ENCODE measurements around the gene COL18A1. TPM values are rescaled to one million over a fixed set of nuclear protein-coding genes. Genes with fewer than 3 reads are reported as not detected.

Gene COL18A1
- total and polyA plus RNA-seq, 9 of the 15 experiments (the other 6 are each of a cell fraction or from before 2014, with no cell fraction given): 0.14 to 16.4 (median 2.0) TPM

DNA sequence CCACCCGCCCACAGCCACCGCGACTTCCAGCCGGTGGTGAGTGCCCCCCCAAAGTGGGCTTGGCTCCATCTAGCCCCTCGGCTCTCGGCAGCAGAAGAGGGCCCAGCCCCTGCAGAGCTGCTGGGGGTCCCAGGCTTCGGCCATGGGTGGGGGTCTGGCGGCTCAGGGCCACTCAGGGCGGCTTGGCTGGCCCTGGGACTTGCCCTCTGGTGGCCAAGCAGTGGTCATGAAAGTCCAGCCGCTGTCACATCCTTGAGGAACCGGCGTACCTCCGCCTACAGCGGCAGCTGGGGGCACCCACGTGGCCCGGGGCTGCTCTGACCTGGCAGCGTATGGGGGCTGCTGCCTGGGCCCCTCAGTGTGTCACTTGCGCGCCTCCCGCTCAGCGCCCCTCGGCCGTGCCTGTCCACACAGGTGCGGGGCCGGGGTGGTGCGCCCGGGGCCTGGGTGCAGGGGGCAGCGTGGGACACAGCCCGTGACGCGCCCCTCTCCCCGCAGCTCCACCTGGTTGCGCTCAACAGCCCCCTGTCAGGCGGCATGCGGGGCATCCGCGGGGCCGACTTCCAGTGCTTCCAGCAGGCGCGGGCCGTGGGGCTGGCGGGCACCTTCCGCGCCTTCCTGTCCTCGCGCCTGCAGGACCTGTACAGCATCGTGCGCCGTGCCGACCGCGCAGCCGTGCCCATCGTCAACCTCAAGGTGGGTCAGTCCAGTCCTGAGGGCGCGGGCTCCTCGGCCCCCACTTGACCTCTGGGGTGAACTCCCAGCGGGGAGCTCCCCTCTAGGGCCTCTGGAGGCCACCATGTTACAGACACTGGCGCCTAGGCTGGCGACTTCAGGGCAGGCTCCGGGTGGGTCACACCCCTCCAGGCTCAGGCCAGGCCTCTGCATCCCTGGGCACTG, 104.9 kb downstream of the COL18A1 start (continued):
- TF ChIP-seq, protein P1, sequence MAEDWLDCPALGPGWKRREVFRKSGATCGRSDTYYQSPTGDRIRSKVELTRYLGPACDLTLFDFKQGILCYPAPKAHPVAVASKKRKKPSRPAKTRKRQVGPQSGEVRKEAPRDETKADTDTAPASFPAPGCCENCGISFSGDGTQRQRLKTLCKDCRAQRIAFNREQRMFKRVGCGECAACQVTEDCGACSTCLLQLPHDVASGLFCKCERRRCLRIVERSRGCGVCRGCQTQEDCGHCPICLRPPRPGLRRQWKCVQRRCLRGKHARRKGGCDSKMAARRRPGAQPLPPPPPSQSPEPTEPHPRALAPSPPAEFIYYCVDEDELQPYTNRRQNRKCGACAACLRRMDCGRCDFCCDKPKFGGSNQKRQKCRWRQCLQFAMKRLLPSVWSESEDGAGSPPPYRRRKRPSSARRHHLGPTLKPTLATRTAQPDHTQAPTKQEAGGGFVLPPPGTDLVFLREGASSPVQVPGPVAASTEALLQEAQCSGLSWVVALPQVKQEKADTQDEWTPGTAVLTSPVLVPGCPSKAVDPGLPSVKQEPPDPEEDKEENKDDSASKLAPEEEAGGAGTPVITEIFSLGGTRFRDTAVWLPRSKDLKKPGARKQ (CRISPR knock-in tag; IDR thresholded peaks at IDR 0.05): no peak
- TF ChIP-seq ELF1 (tag; IDR thresholded peaks at IDR 0.05) (no peak), ZNF77 (CRISPR knock-in tag; IDR thresholded peaks at IDR 0.05) (no peak), EHMT2 (IDR thresholded peaks at IDR 0.05) (no peak), RBM14 (IDR thresholded peaks at IDR 0.05; ENCODE audit: borderline replicate concordance, insufficient read depth, low read depth, low read length) (no peak), ZNF778 (CRISPR knock-in tag; IDR thresholded peaks at IDR 0.05) (no peak), FUS (optimal IDR thresholded peaks at IDR 0.05; ENCODE audit: low read depth, low read length) (peak; percentile 87), HNRNPL (IDR thresholded peaks at IDR 0.05; ENCODE audit: low read depth, low read length) (peak; percentile 83; the same call in 1 of the 2 replicates), PCBP1 (IDR thresholded peaks at IDR 0.05; ENCODE audit: low read depth, low read length, poor library complexity, severe bottlenecking) (peak; percentile 31), MTA3 (IDR thresholded peaks at IDR 0.05; ENCODE audit: borderline replicate concordance) (no peak), ZBTB7A (IDR thresholded peaks at IDR 0.05; ENCODE audit: borderline replicate concordance, control insufficient read depth, low read depth, low read length) (peak; percentile 64), POLR2AphosphoS2 (IDR thresholded peaks at IDR 0.05; ENCODE audit: low read length) (0 out of 2 replicates have a peak, but pooled peaks have one; percentile 44), ZSCAN32 (CRISPR knock-in tag; IDR thresholded peaks at IDR 0.05) (no peak)
- TF ChIP-seq, protein P2, sequence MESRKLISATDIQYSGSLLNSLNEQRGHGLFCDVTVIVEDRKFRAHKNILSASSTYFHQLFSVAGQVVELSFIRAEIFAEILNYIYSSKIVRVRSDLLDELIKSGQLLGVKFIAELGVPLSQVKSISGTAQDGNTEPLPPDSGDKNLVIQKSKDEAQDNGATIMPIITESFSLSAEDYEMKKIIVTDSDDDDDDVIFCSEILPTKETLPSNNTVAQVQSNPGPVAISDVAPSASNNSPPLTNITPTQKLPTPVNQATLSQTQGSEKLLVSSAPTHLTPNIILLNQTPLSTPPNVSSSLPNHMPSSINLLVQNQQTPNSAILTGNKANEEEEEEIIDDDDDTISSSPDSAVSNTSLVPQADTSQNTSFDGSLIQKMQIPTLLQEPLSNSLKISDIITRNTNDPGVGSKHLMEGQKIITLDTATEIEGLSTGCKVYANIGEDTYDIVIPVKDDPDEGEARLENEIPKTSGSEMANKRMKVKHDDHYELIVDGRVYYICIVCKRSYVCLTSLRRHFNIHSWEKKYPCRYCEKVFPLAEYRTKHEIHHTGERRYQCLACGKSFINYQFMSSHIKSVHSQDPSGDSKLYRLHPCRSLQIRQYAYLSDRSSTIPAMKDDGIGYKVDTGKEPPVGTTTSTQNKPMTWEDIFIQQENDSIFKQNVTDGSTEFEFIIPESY (CRISPR knock-in tag; IDR thresholded peaks at IDR 0.05): peak; percentile 98
- TF ChIP-seq, protein P3, sequence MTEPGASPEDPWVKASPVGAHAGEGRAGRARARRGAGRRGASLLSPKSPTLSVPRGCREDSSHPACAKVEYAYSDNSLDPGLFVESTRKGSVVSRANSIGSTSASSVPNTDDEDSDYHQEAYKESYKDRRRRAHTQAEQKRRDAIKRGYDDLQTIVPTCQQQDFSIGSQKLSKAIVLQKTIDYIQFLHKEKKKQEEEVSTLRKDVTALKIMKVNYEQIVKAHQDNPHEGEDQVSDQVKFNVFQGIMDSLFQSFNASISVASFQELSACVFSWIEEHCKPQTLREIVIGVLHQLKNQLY (CRISPR knock-in tag; conservative IDR thresholded peaks at IDR 0.05): no peak
- TF ChIP-seq, protein P4, sequence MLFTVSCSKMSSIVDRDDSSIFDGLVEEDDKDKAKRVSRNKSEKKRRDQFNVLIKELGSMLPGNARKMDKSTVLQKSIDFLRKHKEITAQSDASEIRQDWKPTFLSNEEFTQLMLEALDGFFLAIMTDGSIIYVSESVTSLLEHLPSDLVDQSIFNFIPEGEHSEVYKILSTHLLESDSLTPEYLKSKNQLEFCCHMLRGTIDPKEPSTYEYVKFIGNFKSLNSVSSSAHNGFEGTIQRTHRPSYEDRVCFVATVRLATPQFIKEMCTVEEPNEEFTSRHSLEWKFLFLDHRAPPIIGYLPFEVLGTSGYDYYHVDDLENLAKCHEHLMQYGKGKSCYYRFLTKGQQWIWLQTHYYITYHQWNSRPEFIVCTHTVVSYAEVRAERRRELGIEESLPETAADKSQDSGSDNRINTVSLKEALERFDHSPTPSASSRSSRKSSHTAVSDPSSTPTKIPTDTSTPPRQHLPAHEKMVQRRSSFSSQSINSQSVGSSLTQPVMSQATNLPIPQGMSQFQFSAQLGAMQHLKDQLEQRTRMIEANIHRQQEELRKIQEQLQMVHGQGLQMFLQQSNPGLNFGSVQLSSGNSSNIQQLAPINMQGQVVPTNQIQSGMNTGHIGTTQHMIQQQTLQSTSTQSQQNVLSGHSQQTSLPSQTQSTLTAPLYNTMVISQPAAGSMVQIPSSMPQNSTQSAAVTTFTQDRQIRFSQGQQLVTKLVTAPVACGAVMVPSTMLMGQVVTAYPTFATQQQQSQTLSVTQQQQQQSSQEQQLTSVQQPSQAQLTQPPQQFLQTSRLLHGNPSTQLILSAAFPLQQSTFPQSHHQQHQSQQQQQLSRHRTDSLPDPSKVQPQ (CRISPR knock-in tag; IDR thresholded peaks at IDR 0.05; ENCODE audit: borderline replicate concordance): no peak
- TF ChIP-seq, protein P5, sequence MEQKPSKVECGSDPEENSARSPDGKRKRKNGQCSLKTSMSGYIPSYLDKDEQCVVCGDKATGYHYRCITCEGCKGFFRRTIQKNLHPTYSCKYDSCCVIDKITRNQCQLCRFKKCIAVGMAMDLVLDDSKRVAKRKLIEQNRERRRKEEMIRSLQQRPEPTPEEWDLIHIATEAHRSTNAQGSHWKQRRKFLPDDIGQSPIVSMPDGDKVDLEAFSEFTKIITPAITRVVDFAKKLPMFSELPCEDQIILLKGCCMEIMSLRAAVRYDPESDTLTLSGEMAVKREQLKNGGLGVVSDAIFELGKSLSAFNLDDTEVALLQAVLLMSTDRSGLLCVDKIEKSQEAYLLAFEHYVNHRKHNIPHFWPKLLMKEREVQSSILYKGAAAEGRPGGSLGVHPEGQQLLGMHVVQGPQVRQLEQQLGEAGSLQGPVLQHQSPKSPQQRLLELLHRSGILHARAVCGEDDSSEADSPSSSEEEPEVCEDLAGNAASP (IDR thresholded peaks at IDR 0.05): no peak
